Measurements from ENCODE around the gene TCF7L2.

Gene TCF7L2

DNA sequence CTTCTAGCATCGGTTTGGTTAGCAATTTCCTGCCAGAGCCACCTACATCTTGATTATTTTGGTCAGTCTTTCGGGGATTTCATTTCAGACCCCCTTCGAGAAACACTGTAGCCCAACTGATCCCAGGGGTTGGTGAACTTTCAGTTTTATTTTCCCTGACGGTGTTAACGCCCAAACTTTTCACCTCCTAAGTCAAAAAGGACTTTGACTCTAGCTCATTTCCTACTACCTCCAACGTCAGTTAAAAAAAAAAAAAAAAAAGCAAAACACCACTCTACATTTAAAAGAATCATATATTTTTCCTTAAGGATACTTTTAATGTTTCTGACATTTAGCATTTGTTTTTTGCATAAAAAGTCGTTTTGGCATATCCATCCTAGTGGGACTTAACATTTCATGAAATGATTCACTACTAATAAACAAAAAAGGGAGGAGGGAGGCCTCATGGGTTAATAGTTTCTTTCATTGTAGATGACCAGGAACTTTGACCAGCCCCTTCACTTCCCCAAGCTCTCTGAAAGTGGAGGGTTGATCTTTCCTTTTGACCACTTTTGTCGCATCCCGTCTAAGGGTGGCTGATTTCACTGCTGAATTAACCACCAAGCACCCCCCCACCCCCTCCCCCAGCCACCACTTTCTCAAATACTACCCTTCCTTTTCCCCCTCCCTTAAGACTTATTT lies 764 bp upstream of the TCF7L2 start:
- no peak for DNase-seq

DNA sequence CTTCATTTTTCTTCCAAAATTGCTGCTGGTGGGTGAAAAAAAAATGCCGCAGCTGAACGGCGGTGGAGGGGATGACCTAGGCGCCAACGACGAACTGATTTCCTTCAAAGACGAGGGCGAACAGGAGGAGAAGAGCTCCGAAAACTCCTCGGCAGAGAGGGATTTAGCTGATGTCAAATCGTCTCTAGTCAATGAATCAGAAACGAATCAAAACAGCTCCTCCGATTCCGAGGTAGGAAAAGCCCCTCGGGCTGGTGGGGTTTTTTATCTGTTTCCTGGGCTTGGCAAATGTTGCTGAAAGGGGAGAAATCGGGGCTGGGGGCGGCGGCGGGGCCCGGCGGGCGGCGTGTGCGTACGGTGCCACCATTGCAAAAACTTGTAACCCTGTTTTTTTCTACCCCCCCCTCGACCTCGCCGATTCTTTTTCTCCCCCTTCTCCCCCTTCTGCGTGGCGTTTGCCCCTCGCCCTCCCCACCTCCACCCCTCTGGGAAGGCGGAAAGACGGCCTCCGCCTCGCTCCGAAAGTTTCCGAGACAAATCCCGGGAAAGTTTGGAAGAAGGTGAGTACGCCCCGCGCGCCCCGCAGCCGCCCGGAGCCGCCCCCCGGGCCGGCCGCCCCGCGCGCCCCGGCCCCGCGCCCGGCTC lies 789 bp downstream of the TCF7L2 start:
- DNase-seq: peak; percentile 40

DNA sequence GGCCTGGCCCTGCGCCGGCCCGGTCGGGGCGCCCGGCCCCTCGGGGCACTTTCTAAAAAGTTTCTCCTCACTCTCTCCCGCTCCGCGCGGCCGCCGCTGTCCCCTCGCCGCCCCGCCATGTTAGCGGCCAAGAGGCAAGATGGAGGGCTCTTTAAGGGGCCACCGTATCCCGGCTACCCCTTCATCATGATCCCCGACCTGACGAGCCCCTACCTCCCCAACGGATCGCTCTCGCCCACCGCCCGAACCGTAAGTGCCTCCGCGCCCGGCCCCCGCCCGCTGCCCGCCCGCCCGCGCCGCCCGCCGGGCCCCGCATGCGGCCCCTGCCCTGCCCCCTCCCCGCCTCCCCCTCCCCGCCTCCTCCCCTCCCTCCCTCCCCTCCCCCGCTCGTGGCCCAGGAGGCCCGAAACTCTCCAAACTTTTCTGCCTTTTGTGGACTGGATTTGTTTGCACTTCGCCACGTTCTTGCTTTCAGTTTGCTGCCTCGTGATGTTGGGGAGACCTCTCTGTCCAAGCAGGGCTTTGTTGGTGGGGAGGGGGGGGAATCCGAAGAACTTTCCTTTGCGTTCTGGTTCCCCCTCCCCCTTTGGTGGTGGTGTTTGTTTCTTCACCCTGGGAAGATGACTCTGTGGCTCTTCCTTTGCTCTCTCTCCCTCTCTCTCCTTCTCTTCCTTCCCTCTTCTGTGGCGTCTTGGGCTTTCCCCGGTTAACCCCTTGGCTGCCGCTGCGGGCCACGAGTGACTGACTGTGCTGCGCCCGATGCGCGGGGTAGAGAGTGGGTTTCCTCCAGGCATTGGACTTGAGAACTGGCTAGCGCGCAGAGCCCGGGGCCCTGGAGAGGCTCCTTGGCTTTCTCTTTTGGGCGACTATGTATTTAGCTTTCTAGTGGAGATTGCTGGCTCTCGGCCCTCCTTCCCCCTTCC lies 1.6 kb downstream of the TCF7L2 start:
- peak; percentile 83 for DNase-seq

DNA sequence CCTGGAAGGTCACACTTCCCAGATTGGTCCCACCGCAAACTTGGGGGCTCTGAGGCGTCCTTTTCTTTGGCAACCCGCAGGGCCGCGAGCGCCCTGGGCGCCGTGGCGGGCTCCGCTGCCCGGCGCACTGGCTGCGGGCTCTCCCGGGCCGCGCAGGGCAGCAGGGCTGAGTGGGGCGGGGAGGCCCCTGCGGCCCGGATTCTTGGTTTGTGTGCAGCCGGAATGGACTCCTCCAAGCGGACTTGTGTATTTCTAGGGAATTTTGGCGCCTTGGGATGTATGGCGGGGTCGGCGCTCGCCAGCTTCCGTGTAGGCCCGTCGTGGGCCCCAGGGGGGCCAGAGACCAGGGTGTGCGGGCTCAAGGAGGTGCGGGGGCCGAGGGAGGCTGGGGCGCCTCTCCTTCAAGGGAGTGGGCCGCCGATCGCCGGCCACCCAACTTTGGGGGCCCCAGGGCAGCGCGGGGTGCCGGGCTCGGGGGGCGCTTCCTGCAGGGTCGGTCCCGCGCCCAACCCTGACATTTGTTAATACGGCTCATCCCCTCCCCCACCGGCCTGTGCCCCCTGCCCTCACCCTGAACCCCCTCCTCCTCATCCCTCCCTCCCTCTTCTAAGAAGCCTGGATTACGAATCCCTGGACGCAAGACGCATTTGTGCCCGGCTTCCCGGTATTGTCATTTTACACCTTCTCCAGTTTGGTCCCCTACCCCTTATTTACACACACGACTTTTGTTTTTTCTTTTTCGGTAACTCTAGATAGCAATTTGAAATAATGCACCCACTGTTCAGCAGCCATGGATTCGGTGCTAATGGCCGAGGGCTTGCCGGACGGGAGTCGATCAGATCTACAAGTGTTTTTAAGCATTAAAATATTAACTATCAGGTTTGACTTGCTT lies 2.5 kb downstream of the TCF7L2 start:
- DNase-seq: peak; percentile 25

DNA sequence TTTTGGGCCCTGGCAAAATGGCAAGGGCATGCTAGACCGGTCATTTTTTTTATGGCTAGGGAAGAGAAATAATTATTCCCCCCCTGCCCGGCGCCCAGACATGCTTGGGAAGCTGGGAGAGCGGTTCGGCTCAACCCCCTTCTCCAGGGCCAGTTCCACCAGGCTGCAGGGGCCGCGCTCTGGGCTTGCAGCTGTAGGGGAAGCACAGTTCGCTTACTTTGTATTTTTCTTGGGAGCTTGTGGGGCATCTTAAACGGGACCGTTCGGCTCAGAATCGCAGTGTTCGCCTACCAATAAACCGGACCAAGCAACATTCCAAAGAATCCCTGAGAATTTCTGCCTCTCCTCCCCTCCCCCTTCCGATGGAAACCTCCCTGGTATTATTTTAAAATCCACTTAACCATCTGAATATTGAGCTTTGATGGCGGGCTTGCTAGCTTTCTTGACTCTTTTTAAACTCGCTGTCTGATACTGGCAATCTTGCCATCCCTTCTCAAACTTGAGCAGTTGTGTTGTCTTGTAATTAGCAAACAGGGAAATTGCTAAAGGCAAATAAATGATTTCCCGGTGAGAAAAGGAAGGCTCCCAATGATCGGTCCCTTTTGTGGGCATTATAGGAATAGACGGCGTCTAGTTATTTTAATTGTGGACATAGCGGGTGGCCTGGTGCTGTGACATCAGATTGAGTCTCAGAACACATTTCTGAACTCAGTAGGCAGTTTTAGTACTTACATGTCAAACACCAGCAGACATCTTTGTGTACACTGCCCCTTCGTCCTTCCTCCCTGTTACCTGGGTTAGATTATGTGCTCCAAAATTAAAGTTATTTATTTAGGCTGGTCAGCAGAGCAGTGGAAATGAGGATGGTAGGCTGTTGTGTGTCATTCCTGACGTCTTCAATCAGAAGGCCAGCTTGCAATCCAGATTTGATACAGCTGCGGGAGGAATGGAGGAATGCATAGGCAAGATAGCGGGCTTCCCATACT lies 3.4 kb downstream of the TCF7L2 start:
- DNase-seq: peak; percentile 60

DNA sequence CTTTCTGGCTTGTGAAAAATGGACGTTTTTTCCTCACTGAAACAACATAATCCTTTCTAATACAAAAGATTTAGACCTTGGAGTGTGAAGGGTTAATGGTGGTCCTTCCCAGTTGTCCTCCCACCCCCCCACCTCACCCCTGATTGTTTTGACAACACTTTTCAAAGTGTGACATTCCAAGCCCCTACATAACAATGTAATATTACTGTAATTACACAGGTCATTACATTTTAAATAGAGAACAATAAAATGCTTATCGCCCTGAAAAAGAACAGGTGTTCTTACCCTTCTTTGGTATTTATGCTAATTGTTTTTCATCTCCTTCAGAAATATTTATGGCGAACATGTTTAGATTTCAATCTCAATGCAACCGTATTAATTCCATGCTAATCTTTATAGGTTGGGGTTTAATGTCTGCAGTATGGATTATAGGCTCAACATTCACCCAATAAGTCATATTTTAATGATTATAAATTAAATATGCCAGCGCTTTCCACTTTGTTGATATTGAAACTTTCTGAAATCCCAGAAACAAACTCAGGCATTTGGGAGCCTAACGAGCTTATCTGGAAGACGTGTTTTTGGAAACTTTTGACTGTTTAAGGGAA lies 5.0 kb downstream of the TCF7L2 start:
- DNase-seq: no peak

DNA sequence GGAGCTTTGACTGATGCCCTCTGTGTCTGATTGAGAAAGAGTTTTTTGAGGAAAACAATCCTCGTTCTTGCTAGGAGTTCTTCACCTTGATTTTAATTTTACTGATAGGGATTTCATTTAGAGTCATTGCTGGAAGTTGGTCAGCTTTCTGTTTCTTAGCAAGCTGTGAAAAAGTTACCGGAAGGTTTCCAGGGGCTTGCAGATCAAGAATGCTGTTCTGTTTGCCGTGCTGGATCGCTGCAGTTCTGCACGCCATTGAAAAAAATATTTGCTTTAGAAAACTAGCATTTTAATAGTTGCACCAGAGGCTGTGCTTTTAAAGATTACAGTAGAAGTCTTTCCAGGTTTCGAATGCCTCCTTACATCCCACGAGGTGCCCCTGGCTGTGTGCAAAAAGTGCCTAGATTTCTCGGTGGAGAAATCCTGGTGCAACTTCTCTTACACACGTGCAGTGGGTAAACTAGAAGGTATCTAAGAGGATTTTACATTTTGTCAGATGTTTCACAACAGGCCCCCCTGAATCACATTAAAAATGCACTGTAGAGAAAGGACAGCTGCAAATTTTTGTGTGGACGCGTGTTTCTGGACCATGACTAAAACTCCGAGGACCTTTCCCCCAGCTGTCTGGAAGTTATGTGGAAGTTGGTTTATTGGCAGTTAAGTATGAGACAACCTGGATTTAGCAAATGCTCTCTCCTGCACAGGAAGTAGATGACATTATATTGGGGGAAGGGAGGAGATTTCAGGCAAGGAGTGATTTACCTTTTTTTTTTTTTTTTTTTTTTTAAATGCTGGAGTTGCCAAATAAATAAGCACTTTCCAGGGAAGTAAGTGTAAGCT lies 5.8 kb downstream of the TCF7L2 start:
- DNase-seq: peak; percentile 91

DNA sequence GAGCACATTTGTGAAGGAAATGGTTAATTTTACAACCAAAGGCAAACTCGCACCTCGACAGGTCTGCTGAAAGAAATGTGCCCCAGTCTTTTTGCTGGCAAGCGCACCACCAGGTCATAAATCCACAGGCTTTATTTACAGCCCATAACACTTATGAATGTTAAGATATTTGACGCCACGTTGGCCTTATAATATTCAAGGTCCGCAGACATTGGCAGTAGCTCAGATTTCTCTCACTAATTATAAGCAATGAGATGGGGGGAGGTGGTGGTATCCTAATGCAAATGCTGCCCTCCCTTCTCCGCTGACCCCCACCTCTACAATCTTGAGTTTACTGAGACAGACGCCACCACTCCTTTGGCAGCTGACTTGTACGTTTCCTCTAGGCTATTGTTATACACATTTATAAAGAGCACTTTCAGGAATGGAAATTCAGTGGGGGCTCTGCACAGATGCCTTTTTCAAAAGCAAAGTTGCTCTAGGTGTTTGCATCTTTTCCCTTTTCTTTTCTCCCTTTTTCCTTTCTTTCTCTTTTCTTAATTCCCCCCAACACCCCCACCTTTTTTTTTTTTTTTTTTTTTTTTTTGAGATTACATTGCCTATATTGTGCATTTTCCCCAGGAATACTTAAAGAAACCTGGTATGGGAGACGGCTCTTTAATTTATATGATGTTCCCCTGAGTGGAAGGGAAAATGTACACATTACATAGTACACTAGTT lies 6.7 kb downstream of the TCF7L2 start:
- DNase-seq: peak; percentile 77

DNA sequence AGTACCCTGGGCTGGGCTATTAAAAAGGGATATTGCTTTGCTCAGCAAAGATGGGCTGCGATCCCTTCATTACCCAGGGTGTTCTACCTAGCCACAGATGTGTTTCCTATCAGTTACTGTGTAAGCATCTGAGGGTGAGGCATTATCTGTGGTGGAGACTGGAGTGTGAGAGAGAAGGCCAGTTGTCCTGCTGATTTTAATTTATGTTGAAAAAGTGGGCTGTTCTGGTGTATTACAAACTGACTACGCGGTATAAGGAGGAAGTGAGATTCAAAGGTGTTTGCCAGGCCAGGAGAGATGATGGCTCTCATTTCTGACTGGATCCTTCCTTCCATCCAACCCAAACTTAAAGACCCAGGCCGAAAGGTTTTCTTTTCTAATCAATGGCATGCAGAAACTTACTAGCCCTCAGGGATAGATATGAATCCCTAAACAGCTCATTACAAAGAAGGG lies 7.6 kb downstream of the TCF7L2 start:
- peak; percentile 28 for DNase-seq

DNA sequence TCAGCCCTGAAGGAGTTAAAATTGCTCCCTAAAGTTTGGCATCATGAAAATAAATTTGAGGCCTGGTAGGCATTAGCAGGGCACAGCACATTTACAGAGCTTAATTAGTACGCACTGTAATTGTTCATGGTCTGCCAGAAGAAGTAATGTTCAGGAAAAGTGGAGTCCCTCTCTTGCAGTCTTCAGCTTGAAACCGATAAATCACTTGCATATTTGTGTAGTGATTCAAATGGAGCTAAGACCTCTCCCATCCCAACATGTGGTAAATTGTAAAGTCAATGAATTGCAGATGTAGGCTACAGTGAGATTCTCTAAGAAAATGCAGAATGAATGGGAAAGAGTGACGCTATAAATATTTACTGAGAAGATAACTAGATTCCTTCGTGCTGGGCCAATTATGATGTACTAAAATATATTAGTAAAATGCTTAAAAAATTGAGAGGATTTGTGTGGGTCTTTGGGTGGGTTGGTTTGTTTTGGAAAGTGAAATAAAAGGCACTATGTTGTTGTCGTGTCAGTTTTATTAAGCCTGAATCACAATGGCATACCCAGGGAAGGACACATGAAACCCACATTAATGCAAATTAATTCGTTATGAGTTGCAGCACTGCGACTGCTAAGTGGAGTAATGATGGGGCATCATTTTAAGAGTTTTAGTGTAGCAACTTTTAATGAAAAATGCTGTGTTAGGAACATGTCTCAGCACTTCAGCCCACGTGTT lies 8.4 kb downstream of the TCF7L2 start:
- DNase-seq: peak; percentile 98

DNA sequence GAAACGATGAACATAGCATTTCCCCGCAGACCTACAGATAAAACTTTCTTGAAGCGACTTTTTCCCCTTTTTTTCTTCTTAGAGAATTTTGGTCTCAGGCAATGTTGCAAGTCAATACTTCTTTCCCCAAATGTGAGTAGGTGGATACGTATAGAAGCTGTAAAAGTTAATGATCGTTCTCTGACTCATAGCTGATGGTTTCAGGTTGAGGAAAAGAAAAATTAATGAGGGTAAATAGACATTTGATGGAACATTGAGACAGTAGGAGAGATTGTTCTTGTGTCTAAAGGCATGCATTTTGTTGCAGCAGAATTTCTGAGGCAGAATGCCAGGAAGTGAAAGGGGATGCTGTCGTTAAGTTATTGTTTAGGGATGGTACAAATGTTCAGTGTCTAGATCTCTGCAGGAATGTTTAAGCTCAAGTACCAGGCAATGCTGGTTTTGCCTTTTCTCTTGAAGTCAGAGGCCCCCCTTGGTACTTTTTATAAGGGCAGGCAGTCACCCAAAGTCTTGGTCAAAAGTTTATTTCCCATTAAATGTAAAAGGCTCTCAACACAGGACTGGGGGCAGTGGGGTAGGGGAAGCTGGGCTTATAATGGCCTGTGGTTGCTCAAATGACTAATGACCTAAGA lies 9.3 kb downstream of the TCF7L2 start:
- peak; percentile 90 for DNase-seq

DNA sequence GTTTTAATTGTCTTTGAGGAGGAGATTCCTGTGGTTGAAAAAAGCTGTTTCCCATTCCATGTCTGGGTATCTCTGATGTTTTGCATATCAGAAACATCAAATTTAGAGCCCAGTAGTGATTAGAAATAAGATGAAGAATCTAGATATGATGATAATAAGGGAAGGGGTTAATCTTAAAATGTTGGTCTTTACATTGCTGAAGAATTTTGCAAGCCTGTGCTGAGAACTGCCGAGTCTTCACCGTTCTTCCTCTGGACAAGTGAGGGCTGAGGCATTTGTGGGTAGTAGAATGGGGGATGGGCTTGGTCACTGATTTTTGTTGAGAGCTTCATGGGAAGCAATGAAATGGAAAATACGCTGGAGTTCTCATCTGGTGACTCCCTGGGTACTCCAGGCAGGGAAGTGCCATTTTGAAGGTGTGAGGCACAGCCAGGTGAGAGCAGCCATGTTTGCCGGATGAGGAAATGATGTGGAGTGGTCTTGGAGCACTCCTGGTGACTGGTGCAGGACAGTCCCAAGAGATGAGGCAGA lies 10.2 kb downstream of the TCF7L2 start:
- DNase-seq: peak; percentile 80

DNA sequence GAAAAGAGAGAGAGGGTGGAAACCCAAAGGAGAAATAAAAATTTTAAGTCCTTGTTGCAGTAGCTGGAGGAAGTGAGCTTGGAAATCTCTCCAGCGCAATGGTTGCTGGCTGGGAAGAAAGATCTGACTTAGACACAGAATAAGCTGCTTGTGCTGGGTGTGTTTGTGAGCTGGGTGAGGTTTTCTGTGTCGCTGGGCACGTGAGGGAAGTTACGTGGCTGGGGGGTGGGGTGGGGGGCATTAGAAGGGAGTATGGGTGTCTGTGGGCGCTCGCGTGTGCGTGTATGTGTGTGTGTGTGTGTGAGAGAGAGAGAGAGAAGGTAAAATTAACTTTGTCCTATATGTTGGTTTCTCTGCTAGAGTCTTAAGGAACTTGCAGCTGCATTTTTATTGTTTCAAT lies 11.6 kb downstream of the TCF7L2 start:
- DNase-seq: no peak

DNA sequence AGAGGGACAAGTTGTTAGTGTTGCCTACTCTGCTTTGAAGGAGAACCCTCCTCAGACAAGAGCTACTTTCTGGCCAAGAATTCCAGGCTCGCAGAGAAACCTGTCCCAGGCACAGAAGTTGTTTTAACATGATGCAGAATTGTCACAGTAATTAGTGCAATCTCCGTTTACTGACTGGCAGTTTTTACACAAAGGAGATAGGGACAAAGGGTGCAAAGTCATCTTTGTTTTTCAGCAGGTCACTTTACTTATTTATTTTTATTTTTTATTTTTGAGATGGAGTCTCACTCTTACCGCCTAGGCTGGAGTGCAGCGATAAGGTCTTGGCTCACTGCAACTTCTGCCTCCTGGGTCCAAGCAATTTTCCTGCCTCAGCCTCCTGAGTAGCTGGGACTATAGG lies 12.3 kb downstream of the TCF7L2 start:
- DNase-seq: no peak

DNA sequence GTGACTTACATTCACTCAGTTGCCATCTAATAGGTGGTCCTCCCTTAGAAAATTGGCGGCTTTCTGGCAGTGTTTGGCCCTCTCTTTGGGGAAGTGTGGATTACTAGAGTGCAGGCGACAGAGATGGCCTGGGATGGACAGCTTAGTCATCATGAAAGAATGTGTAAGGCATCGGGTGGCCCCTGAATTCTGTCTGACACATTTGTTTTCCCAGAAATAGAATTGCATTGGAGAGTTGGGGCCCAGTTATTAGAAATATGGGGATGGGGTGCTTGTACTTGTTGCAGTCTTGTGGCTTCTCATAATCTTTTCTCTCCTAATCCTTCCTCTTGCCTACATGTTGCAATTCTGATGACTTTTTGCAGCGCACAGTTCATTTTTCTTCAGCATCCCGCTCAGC lies 13.8 kb downstream of the TCF7L2 start:
- DNase-seq: peak; percentile 76

DNA sequence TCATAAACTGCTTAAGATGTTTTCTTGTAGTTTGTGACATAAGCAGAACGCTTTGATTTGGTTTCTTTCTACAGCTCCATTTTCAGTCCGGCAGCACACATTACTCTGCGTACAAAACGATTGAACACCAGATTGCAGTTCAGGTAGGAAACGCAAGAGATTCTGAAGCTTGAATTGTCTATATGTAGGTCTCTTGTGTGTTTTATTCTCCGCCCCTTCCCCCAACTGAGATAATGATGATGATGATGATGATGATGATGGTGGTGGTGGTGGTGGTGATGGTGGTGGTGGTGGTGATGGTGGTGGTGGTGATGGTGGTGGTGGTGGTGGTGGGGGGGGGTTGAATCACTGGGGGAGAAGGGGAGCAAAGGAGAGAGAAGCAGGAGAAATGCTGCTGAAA lies 14.4 kb downstream of the TCF7L2 start:
- DNase-seq: no peak

DNA sequence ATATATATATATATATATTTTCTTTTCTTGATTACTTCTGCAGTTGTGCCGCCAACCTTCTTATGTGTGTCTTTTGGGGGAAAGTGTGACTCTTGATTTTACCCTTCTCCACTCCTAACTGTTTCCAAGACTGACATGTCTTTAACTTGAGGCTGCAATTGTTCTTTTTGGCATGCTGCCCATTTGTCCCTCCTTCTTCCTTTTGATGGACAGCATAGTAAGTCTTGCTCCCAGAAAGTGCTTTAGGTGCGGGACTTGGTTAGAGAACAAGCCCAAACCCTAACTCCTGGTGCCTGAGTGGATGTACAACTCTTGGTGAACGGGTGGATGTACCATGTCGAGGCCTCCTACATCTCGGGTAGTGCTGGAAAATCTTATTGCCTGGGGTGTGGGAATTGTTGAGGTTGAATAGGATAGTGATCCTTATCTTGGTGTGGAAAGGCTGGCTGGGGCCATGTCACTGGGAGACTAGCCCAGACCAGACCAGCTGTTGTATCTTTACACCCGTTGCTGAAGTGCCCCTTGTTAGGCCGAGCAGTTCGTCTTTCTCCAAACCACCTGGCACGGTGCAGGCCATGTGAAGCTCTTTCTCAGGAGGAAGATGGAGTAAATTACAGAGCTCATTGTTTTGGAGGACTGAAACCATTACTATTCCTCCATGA lies 16.3 kb downstream of the TCF7L2 start:
- no peak for DNase-seq
